GM21423 (cell line): ENCODE measurements around the gene OPCML.

ENCODE experiments used
- ATAC-seq: cut with Tn5 transposase; IDR thresholded peaks from one replicate; pipeline ENCODE4 v1.9.1; 2021; ENCODE audit warnings: mild to moderate bottlenecking, moderate library complexity; ENCODE audit not compliant: unreplicated experiment

The OPCML gene

DNA sequence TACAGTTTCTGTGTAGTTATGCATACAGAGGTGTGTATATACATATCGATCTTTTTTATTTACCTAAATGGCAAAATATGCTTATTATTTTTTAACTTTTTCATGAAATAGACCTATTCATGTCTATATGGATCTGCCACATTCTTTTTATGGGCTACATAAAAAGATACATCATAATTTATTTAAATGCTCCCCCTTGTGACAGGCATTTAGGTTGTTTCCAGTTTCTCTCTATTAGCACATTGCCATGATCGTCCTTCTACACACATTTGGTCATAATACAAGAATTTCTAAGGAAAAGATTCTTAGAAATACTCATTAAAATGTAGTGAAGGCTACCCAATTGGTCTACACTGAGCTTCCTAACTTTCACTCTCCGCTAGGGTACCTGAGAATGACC lies 1067.4 kb downstream of the OPCML start:
- no peak for ATAC-seq

GRCh38 chr11:132464003-132464342 lies 1068.3 kb downstream of the OPCML start:
- no peak for ATAC-seq

DNA sequence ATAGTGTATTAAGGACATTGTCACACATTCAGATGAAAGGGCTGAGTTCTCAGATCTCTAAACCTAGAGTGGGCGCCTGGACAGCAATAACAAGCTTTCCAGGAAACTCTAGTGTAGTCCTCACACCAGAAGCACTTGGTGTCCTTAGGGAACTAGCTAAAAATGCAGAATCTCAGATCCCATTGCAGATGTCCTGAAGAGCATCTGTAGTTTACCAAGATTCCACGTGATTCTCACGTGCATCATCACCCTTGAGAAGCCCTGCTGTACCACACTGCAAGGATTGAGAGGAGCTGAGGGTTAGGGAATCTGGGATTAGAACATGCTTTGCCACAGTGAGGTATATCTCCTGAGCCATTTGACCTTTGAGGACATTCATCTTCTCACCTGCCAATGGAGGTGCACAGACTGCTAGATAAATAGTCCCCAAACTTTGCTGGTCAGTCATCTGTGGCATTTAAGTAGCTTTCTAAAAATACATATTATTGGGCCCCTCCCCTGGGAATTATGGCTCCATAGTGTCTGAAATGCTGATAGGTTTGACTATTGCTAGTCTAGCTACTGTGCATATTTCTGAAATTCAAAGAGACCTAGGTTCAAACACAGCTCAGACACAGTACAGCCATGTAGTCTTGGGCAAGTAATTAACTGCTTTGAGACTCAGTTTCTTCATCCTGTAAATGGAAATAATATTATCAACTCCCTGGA lies 1068.9 kb downstream of the OPCML start:
- no peak for ATAC-seq

DNA sequence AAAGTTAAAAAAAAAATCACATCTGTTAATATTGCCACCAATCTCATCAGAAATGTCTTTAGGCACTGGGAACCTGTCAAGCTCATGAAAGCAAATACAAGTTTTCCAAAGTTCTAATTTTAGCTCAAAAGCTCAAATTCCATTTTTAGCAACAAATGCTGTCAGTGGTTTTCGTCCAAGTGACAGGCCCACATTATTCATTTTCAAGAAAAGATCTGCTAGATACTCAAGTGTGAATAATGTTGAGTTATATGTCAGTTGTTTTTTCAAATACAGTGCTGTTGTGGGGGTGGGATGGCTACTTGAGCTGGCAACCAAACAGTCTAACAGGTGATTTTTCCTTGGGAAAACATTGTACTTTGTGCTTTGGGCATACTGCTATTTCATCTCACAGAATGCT lies 1072.6 kb downstream of the OPCML start:
- ATAC-seq: no peak

DNA sequence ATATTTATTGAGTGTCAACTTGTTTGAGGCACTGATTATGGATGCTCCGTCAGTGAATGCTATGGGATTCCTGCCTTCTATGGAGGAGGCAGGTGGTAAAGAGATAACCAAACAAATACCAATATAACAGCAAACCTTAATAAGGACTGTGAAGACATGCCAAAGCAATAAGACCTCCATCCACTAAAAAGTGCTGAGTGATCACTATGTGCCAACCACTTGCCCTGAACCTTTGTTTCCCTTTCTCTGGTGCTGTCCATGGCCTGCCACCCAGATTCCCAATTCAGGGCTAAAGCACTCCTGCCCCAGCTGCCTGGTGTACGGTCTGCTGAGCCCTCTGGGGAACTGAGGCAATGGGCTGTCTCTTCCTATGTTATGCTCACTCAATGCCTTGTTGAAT lies 1074.9 kb downstream of the OPCML start:
- ATAC-seq: no peak

DNA sequence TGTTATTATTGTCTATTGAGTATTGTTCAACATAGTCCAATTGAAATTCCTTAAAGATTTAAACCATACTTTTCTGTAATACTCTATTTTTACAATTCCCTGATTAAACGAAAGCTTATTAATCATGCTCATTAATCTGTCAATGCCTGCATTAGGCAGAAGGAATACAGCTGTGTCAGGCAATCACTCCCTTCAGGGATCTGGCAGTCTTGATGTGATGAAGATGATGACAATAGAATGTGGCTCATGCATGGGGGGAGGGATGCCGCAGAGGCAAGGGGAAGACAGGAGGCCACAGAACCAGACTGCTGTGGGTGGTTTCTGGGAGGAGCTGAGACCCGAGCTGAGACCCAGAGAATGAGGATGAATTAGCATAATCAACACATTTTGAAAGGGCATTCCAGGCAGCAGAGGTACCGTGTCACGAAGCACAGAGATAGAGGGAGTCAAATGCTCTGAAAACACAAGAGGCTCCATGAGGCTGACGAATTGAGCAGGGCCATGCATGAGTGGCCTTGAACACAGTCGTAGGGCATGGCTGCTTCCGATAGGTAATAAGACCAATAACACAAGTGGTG lies 1075.5 kb downstream of the OPCML start:
- ATAC-seq: no peak

DNA sequence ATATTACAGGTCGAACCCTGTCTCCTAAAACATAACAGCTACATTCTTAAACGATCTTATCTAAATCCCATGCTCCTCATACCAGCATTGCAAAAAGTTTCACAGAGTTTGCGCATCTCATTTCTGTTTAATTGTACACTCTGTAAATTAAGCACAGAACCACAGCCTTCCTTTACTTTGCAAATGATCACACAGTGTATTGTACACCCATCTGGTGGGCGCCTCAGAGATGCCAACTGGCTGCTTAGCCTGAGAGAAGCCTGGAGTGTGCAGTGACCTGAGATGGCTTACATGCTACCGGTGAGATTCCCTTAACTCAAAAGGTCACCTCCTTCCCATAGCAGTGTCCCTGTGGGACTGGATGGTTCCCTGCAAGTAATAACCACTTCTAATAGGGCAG lies 1077.3 kb downstream of the OPCML start:
- ATAC-seq: no peak

DNA sequence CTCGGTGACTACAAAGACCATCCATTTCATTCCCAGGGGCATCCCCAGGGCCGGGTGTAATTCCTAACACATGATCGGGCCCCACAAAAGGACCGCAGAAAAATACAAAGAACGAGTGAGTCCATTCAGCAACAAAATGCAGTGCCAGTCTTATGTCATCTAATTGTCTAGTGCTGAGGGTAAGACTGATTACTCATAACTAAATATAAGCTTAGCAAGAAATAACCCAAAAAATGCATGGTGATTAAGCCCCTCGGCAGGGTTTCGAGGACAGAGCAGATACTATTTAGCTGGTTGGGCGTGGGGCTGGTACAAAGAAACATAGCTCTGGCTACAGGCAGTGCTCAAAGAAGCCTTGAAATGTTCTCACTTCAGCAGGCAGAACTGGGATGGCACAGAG lies 1078.9 kb downstream of the OPCML start:
- ATAC-seq: no peak

DNA sequence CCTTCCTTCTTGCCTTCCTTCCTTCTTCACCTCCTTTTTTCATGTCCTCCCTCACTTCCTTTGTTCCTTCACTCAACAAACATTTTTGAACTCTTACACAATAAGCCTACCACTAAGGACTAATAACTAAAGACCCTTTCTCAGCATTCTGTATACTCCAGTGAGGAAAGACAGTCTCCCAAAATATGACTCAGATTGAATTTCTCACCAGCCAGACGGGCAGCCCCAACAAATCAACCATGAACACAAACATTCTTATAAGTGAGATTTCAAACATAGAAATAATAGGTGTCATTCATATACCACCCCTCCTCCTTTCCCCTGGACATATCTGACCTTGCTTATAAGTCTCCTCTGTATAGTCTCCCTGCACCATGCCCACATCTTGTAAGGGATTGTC lies 1079.7 kb downstream of the OPCML start:
- ATAC-seq: no peak

- ATAC-seq: no peak
These were observed 1080.2 kb downstream of the OPCML start for GRCh38 chr11:132451942-132452601.

GRCh38 chr11:132450631-132451030 lies 1081.7 kb downstream of the OPCML start:
- no peak for ATAC-seq

- ATAC-seq: no peak
These were observed 1083.8 kb downstream of the OPCML start for GRCh38 chr11:132448334-132448995.

GRCh38 chr11:132447761-132448160 lies 1084.5 kb downstream of the OPCML start:
- ATAC-seq: no peak

GRCh38 chr11:132445859-132446291 lies 1086.4 kb downstream of the OPCML start:
- ATAC-seq: no peak

DNA sequence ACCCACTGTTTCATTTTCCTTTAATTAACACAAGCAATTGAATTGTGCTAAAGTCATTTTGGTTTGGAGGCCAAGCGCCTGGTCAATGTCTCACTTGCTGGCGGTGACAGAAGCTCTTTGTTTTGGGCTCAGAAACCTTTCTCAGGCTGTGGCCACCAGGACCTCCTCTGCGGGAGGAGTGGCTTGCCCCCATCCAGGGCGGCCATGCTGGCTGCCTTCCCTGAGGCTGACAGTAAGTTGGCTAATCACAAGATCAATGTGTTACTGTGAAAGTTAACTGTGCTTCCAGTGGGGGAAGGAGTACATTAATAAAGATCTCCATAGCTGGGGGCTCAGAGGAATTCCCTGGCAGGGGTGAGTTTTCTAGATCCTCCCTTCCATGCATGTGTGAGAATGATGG lies 1087.4 kb downstream of the OPCML start:
- no peak for ATAC-seq

DNA sequence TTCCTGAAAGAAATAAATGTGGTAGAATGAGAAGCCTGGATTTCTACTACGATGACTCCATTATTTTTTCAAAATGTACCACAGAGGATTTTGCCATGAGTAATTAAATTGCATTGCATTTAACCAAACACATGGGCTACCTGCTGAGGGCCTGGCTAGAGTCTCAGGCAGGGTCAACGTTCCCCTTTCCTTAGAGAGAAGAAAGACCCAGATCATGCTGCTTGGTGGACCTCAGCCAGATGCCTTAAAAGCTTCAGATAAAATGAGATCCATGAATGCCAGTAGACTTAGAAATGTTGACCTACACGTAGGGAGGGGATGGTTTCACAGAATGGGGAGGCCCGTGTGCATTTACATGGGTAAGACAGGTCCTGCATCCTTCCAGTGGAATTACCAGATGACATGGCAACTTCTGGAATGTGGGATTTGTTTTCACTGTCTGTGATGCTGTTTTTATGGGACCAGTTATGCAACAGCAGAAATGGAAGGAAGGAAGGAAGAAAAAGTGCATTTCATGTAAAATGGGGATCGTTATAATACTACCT lies 1092.5 kb downstream of the OPCML start:
- no peak for ATAC-seq

- ATAC-seq: no peak
These were observed 1093.9 kb downstream of the OPCML start for GRCh38 chr11:132438418-132438817.

GRCh38 chr11:132430429-132431062 lies 1101.8 kb downstream of the OPCML start:
- ATAC-seq: no peak

DNA sequence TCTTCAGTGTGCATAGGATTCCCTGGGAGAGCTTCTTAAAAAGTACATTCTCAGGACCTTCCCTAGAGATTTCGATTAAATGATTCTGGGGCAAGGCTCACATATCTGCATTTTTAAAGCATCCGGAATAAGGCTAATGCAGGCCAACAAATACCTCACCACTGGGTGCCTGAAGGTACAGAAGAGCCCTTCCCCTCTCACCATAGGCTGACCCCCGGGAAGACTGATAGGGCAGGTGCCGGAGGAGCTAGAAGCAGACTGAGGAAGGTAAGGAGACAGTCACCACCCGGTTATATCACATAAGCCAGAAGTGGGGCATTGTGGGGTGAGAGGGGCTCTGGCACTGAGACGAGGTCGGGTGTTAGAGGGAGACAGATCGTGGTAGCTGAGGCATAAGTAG lies 1102.6 kb downstream of the OPCML start:
- no peak for ATAC-seq

DNA sequence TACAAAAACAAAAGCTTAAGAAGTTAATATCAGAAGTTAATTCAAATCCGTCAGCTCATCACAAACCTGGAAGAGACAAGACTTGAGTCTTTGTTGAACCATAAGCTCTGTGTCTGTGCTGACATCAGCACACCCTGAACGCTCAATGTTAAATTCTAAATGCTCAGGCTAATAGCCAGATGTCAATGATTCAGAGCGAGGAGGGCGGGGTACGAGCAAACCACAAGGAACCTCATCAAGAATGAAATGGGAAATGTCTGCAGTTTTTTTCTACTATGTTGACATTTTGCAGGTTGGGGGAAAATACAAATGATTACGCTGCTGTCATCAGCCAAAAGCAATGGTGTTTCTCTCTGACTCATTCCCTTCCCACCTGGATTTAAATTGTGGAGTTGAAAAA lies 1104.7 kb downstream of the OPCML start:
- no peak for ATAC-seq

DNA sequence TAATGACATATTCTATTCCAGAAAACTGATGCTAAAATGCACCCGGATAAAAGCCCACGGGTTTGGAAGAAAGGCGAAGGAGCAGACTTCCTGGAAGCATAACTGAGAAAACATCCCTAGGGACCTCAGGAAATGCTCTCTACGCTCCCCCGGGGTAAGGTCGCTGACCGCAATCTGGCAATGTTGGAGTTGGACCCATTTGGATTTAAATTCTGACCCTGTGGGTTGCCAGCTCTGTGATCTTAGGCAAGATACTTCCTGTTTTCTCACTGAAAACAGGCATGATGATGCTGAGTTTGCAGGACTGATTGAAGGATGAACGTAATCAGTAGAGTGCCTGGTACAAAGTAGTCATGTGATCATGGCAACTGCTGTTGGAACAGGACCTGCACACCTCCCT lies 1107.9 kb downstream of the OPCML start:
- no peak for ATAC-seq
